22Rv1 (cell line): Measurements from ENCODE around the gene HLCS.

Source experiments
- ZFX ChIP-seq: fragments of 450-650 bp; IDR thresholded peaks from 2 replicates; pipeline ENCODE4 v1.6.1; 2017; ENCODE audit warnings: antibody characterized with exemption, borderline replicate concordance
- TF ChIP-seq, protein P1 (sequence below): fragments of 450-650 bp; IDR thresholded peaks from 2 replicates; pipeline ENCODE4 v1.5.1; 2017; ENCODE audit warnings: mild to moderate bottlenecking

DNA sequence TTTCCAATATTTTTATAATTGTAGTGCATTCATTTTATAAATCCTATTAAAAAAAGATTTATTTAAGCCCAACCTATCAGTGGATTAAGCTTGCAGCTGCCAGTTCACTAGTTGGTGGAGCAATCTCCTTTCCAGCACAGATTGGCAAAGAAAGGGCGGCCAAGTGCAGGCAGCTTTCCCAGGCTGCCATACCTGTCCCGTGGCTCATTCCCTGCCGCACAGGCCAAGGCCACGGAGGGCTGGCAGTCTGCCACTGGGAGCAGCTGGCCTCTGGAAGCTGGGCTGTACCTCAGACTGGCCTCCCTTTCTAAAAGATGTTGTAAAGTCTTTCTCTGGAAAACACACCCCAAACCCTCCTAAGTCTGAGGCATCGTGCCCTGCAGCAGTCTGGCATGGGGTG is 193.4 kb downstream of the HLCS start:
- TF ChIP-seq, protein P1, sequence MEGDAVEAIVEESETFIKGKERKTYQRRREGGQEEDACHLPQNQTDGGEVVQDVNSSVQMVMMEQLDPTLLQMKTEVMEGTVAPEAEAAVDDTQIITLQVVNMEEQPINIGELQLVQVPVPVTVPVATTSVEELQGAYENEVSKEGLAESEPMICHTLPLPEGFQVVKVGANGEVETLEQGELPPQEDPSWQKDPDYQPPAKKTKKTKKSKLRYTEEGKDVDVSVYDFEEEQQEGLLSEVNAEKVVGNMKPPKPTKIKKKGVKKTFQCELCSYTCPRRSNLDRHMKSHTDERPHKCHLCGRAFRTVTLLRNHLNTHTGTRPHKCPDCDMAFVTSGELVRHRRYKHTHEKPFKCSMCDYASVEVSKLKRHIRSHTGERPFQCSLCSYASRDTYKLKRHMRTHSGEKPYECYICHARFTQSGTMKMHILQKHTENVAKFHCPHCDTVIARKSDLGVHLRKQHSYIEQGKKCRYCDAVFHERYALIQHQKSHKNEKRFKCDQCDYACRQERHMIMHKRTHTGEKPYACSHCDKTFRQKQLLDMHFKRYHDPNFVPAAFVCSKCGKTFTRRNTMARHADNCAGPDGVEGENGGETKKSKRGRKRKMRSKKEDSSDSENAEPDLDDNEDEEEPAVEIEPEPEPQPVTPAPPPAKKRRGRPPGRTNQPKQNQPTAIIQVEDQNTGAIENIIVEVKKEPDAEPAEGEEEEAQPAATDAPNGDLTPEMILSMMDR: no peak
- no peak for TF ChIP-seq ZFX
